Adipocyte (in vitro differentiated cells): ENCODE results near the gene KLHL13.
"Not testable (repeated sequence)": the region's sequence is repeated elsewhere in the genome, so short reads cannot be mapped to it uniquely, and the experiment has no call there.

Source experiments
- DNase-seq: peaks from one replicate; pipeline ENCODE4 v3.0.0-alpha.2; 2015; ENCODE audit warnings: low read depth
- H3K27me3 ChIP-seq: replicated peaks from 2 replicates; pipeline ENCODE4 v1.7.0; 2013; ENCODE audit warnings: mild to moderate bottlenecking, low read length, moderate library complexity; ENCODE audit not compliant: control insufficient read depth, insufficient read depth
- H3K36me3 ChIP-seq: 2 replicates; pipeline ENCODE4 v1.7.0; 2013; ENCODE audit warnings: low read length, mild to moderate bottlenecking, moderate library complexity; ENCODE audit not compliant: control insufficient read depth, insufficient read depth, severe bottlenecking
- H3K4me1 ChIP-seq: 2 replicates; pipeline ENCODE4 v1.7.0; 2013; ENCODE audit warnings: mild to moderate bottlenecking, low read length, moderate library complexity; ENCODE audit not compliant: control insufficient read depth, insufficient read depth
- H3K4me3 ChIP-seq: 2 replicates; pipeline ENCODE4 v1.7.0; 2013; ENCODE audit warnings: mild to moderate bottlenecking, low read length, moderate library complexity
- H3K9ac ChIP-seq: 2 replicates; pipeline ENCODE4 v1.7.0; 2013; ENCODE audit warnings: mild to moderate bottlenecking, low read length, moderate library complexity
- H3K9me3 ChIP-seq: 2 replicates; pipeline ENCODE4 v1.7.0; 2013; ENCODE audit warnings: mild to moderate bottlenecking, low read length, moderate library complexity; ENCODE audit not compliant: control insufficient read depth

KLHL13 gene, protein sequence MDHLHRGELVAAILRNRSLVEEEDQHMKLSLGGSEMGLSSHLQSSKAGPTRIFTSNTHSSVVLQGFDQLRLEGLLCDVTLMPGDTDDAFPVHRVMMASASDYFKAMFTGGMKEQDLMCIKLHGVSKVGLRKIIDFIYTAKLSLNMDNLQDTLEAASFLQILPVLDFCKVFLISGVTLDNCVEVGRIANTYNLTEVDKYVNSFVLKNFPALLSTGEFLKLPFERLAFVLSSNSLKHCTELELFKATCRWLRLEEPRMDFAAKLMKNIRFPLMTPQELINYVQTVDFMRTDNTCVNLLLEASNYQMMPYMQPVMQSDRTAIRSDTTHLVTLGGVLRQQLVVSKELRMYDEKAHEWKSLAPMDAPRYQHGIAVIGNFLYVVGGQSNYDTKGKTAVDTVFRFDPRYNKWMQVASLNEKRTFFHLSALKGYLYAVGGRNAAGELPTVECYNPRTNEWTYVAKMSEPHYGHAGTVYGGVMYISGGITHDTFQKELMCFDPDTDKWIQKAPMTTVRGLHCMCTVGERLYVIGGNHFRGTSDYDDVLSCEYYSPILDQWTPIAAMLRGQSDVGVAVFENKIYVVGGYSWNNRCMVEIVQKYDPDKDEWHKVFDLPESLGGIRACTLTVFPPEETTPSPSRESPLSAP

DNA sequence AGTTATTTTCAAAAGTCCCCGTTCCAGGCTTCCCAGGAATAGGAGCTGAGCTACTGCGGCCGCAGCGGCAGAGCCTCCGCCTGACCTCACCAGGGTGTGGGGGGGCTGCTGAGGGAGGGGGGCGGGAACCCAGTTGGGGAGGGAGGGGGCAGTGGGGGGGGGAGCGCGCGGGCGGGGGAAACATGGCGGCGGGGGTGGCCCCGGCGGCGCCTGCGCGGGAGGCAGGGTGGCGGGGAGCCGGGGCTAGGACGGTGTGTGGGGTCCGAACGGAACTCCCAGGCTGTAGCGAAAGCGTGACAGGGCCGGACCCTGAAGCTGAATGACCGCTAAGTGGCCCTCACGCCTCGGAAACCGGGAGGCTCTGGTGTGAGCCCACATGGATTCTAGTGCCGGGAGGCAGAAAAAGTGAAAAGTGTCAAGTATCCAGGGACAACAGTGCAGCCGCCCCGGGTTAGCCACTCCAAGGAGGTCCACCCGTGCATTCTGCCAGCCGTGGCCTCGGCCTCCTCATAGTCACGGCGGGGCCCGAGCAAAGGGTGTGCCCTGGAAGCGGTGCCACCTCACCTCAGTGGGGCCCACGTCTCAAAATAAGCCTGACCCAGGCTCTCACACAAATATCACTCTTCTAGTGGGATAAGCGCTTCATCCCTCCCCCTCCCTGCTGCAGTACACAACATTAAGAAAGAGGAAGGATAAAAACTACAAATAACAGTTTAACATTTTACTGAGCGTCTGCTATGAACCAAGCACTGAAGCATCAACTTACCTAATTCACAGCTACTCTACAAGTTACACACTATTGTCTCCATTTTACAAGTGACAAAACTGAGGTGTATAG, at the start of gene KLHL13:
Gene KLHL13, minus strand, starts transcription at position 98 of the 838 bp plus-strand sequence. CDS start 88,337 bp downstream, outside the sequence.
- Histone ChIP-seq H3K27me3 (peaks cover 12% of the 10 kb centered on the region), H3K9me3 (no peaks in the 10 kb centered on the region), H3K4me1 (no peaks in the 10 kb centered on the region), H3K9ac (peak within 1 kb of the TSS; percentile 80), H3K4me3 (peak within 1 kb of the TSS; percentile 80), H3K36me3 (no peaks in the 10 kb centered on the region)
- peak; percentile 63 for DNase-seq

DNA sequence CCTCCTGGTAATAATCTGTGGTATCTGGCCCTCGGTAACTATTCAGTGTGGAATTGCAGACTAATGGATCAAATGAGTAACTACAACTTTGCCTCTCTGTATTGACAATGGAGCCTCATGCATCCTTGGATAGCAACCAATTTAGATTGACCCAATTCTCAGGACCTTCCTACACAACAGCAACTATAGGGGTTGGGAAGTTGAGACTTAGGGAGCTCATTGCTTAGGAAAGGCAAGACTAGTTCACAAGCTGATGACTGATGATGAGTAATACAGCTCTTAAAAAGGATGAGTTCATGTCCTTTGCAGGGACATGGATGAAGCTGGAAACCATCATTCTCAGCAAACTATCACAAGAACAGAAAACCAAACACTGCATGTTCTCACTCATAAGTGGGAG, 47.5 kb upstream of the KLHL13 start:
- peaks cover 1% of the 10 kb centered on the region for H3K27me3 ChIP-seq
- no peaks in the 10 kb centered on the region for H3K9me3 ChIP-seq
- no peak overlapping the region for H3K4me3 ChIP-seq
- H3K9ac ChIP-seq, result no peak overlapping the region
- H3K4me1 ChIP-seq, result no peaks in the 10 kb centered on the region
- peak; percentile 2 for DNase-seq
- H3K36me3 ChIP-seq, result no peaks in the 10 kb centered on the region

DNA sequence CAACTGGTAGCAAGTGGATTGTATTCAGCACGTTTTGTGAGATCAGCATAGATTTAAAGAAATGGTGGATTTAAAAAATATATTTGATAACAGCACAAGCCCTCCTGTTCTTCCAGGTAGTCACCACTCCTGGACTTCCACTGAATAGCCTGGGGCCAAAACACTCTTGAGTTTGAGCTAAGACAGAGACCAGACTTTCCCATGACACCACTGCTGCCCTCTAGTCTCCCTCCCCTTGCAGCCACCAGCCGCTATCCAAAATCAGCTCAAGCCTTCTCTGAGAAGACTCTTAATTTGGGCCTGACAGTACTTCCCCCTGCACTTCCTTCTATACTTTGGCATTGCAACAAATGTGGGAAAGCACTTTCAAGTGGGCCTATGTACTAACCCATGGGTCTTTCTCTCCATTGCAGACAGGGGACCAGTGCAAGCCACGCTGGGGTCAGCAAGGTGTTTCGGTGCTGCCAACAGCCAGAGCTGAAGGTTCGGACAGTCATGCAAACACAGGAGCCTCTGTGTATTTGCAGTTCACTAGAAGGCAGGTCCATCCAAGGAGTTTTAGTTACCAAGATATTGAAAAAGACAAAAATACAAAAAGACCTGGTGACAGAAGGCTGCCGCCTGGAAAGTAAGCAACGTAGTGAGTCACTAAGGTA, 40.5 kb upstream of the KLHL13 start:
- H3K4me1 ChIP-seq, result no peaks in the 10 kb centered on the region
- no peak overlapping the region for H3K4me3 ChIP-seq
- H3K9ac ChIP-seq, result no peak overlapping the region
- no peaks in the 10 kb centered on the region for H3K9me3 ChIP-seq
- peaks cover 11% of the 10 kb centered on the region for H3K27me3 ChIP-seq
- H3K36me3 ChIP-seq, result no peaks in the 10 kb centered on the region
- DNase-seq, result no peak

DNA sequence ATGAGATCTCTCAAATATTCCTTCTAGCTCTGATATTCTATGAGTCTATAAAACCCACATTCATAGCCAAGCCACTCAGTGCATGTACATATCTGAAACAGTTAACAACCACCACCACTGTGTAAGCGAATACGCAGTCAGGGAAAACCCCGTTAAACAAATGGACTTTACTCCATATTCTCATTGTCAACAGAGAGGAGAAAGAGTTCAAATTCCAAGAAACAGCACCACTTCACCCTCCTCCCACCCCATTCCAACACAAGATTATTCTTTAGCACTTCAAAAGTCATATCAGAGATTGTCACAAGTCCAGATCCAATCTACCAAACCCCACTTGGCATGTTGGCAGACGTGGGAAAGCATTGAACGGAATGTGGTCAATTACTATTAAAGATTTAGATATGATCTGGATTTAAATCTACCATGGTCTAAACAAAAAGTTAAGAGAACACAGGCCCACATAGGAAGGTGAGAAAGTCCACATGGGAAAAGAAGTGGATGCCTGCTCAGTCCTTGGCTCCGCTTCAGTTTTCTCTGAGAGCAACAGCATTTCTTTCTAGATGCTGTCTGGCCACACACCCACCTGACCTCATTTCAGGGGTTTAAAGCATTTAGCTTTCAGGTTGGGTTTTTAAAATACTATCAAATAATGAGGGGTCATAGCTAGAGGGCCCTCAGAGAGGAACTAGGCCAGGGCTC, 39.8 kb upstream of the KLHL13 start:
- Histone ChIP-seq H3K9me3 (no peaks in the 10 kb centered on the region), H3K4me3 (no peak overlapping the region), H3K36me3 (no peaks in the 10 kb centered on the region), H3K4me1 (no peaks in the 10 kb centered on the region), H3K9ac (no peak overlapping the region), H3K27me3 (peaks cover 11% of the 10 kb centered on the region)
- DNase-seq, result no peak

DNA sequence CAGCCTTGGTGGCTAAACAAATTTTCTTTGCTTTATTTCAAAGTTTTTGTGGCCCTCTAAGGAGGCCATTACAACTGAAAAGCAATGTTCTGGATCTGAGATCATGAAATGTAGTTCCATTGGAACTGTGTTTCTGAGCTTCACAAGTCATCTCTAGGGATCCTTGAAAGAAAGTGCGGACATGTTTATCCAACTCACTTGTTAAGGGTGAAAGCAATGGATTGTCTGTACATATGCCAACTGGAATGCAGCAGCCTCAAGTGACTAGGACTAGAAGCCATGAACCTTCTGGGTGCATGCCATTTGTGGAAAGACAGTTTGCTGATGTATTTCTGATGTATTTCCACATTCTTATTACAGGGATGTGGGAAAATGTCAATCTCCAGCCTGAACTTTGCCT, 36.7 kb upstream of the KLHL13 start:
- H3K4me1 ChIP-seq, result no peaks in the 10 kb centered on the region
- H3K9me3 ChIP-seq, result peaks cover 3% of the 10 kb centered on the region
- no peak overlapping the region for H3K9ac ChIP-seq
- DNase-seq, result no peak
- H3K36me3 ChIP-seq, result no peaks in the 10 kb centered on the region
- no peak overlapping the region for H3K4me3 ChIP-seq
- peaks cover 7% of the 10 kb centered on the region for H3K27me3 ChIP-seq

DNA sequence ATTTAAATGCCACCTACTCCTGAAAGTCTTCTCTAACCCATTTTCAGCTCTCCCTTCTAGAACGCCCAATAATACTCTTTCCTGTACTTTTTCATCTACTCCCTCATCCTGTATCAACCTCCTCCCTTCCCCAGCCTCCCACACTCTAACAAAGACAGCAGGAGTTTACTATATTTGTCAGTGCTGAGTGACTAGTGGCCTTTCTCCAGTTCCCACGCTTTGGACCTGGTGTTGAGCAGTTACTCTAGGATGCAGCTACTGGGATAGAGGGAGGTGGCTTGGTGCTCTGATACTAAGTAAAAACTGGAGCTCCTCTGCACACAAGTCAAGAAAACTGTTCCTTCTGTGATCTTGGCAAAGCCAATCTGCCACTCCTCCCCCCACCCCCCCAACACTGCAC, 36.1 kb upstream of the KLHL13 start:
- H3K36me3 ChIP-seq, result no peaks in the 10 kb centered on the region
- H3K4me1 ChIP-seq, result no peaks in the 10 kb centered on the region
- peaks cover 6% of the 10 kb centered on the region for H3K27me3 ChIP-seq
- DNase-seq, result no peak
- no peak overlapping the region for H3K9ac ChIP-seq
- H3K9me3 ChIP-seq, result peaks cover 3% of the 10 kb centered on the region
- no peak overlapping the region for H3K4me3 ChIP-seq

DNA sequence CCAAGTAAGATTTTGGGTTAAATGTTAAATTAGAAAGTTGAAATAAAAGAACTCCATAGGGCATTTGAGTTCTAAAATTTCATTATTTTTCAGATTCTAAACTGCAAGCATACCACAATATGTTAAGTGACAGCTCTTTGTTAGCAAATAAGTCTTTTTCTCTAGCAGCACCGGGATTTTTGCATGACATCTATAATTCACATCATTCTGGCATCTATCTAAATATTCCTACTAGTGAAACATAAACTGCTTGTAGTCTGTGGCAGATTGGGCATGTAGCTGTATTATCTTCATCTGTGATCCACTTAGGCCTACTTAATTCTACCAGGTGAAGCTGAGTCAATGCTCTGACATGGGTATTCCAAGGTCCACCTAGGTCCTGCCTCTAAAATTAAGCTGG, 32.1 kb upstream of the KLHL13 start:
- H3K27me3 ChIP-seq, result peaks cover 5% of the 10 kb centered on the region
- H3K9me3 ChIP-seq, result peaks cover 3% of the 10 kb centered on the region
- no peaks in the 10 kb centered on the region for H3K36me3 ChIP-seq
- no peak for DNase-seq
- no peak overlapping the region for H3K4me3 ChIP-seq
- no peak overlapping the region for H3K9ac ChIP-seq
- H3K4me1 ChIP-seq, result no peaks in the 10 kb centered on the region

DNA sequence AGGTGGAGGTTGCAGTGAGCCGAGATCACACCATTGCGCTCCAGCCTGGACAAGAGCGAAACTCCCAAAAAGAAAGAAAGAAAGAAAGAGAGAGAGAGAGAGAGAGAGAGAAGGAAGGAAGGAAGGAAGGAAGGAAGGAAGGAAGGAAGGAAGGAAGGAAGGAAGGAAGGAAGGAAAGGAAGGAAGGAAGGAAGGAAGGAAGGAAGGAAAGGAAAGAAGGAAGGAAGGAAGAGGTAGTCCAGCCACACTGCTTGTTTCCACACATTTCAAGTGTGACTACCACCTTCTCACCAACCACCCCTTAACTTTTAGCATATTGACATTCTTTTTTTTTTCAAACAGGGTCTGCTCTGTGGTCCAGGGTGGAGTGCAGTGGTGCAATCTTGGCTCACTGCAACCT, 31.2 kb upstream of the KLHL13 start:
- DNase-seq, H3K36me3 ChIP-seq, H3K27me3 ChIP-seq, H3K4me1 ChIP-seq, H3K4me3 ChIP-seq, H3K9me3 ChIP-seq, H3K9ac ChIP-seq: not testable (repeated sequence)

DNA sequence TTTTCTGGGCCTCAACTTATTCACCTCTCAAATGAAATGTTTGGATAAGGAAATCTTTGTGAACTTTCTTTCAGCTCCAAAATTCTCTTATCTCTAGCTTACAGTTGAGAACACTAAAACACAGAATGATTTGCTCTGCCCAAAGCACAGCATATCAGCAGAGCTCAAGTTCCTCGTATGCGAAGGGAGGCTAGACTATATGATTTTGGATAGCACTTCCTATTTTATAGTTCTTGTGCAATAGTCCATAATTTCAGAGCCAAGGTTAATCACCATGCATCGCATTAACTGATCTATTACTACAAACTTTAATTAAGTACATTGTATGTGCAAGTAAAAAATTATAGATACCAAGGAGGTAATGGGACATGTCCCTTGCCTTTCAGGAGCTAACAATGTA, 27.0 kb upstream of the KLHL13 start:
- H3K9ac ChIP-seq, result no peak overlapping the region
- H3K36me3 ChIP-seq, result no peaks in the 10 kb centered on the region
- H3K9me3 ChIP-seq, result no peaks in the 10 kb centered on the region
- no peak for DNase-seq
- no peaks in the 10 kb centered on the region for H3K4me1 ChIP-seq
- H3K4me3 ChIP-seq, result no peak overlapping the region
- H3K27me3 ChIP-seq, result peaks cover 5% of the 10 kb centered on the region

DNA sequence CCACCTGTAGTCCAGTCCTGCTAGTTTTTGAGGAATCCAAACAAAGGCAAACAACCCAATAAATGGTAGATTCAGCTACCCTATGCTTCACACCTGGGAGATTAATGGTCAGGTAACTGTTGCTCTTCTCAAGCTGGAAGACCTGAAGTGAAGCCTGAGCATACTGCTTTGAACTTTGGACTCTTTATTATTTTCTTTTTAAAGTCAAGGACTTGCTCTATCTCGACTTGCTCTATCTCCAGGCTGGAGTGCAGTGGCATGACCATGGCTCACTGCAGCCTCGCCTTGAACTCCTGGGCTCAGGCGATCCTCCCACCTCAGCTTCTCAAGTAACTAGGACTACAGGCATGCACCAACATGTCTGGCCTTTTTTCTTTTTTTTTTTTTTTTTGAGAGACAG, 14.7 kb upstream of the KLHL13 start:
- no peaks in the 10 kb centered on the region for H3K9me3 ChIP-seq
- H3K36me3 ChIP-seq, result no peaks in the 10 kb centered on the region
- H3K27me3 ChIP-seq, result peaks cover 7% of the 10 kb centered on the region
- no peak for DNase-seq
- H3K4me3 ChIP-seq, result no peak overlapping the region
- no peaks in the 10 kb centered on the region for H3K4me1 ChIP-seq
- no peak overlapping the region for H3K9ac ChIP-seq
